T-helper 22 cell (primary cell): Measurements from ENCODE around the gene UBE2E2.
"Not testable (repeated sequence)": the region's sequence is repeated elsewhere in the genome, so short reads cannot be mapped to it uniquely, and the experiment has no call there.

ENCODE experiments used
- DNase-seq: peaks from one replicate; pipeline ENCODE4 v3.0.0-alpha.2; 2020; ENCODE audit warnings: low read depth

UBE2E2 gene

DNA sequence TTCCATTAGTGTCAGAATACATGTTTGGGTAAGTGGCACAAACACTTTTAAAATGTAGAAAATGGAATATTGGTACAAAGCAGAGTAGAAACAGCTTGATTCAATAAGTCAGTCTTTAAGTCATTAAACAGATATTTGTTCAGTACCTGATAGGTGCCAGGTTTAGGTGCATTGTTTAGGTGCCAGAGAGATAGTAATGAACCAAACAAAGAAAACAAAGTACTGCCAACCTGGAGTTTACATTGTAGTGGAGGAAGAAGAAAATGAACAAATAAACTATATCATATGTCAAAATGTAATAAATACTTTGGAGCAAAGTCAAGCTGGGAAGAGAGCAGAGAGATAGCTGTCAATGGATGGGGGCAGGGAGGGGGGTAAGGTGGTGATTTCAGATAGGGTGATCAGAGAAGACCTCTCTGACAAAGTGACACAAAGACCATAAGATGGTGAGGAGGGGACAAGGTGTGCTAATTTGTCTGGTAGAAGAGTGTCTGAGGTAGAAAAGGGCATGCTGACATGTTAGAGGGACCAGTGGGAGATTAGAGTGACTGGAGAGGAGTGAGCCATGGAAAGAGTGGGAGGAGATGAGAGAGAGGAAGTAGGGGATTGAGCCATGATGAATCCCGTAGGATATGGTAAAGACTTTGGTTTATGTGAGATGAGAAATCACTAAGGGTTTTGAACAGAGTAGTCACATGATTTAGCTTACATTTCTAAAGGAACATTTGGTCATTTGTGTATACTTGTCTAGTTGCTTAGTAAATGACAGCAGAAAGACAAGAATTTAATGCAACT lies 128.2 kb downstream of the UBE2E2 start:
- no peak for DNase-seq

DNA sequence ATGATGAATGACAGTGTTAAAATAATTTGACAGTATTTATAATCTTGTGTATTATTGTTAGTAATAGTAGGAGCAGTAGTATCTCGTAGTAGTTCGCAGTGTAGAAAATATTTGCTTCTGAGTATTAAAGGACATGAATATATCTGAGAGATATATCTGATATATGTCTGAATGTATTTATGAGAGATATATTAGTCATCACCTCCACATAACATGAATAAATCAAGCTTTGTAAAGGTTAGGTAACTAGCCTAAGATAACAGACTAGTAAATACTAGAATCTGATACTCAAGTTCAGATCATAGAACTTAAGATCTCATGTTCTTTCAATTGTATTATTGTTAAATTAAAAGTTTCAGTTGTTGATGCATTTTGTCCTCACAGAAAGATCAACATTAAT lies 130.5 kb downstream of the UBE2E2 start:
- no peak for DNase-seq

DNA sequence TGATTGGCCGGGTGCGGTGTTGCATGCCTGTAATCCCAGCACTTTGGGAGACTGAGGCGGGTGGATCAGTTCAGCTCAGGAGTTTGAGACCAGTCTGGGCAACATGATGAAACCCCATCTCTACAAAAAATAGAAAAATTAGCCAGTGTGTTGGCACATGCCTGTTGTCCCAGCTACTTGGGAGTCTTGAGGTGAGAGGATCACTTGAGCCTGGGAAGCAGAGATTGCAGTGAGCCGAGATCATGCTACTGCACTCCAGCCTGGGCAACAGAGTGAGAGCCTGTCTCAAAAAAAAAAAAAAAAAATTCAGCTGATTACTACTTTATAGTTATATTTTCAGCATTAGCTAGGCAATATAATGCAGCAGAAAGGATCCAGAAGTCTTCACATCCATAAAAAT lies 133.7 kb downstream of the UBE2E2 start:
- not testable (repeated sequence) for DNase-seq

DNA sequence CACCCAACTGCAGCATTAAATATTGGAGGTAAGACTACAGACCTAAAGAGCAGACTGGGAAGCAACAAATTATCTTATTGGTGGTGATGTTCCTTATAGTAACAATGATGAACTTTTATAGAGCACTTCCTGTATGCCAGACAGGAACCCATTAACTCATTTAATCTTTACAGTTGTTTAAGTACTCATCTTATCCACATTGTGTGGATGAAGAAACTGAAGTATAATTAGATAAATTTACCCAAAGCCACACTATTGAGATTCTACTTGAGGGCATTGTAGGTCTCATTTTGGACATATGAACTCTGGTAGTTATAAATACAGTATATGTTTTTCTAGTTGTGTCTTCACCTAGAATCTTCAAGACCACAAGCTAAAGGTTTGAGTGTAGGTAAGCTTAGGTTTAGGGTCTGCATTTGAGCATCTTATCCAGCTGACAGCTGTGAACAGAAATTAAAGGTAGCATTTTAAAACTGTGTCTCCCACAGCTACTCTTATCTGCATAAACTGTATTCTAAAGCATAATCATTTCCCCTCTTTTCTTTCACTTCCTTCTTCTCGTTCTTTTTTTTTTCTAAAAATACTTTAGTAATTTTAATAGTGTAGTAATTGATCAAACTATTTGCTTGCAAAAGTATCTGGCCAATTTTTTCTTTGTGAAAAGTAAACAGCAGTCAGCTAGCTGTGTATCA lies 138.2 kb downstream of the UBE2E2 start:
- no peak for DNase-seq

DNA sequence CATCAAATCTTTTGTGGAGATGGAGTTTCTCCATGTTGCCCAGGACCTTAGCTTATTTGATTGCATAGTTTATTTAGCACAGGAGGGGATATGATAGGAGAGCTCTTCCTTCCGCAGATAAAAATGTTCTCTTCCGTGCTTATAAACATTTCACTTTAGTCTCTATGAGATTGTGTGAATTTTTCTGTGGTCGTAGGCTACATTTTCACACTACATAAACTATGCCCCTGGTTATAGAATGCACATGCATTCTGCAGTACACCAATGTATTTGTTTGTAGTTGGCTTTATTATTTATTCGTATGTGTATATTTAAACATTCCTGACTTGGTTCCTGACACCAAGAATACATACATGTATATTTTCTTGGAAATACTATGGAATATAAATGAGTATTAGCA lies 139.2 kb downstream of the UBE2E2 start:
- no peak for DNase-seq

DNA sequence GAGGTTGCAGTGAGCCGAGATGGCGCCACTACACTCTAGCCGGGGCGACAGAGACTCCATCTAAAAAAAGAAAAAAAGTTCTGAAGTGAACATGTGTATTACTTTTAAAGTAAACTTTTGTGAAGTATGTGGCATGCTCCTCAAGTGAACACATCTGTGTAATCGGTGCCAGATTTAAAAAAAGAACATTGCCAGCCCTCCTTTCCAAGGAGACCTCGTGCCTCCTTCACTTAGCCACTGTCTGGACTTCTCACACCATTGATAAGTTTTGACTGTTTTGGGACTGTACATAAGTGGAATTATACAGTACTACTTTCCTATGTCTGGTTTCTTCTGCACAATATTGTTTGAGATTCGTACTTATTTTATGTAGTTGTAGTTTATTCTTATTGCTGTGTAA lies 140.4 kb downstream of the UBE2E2 start:
- no peak for DNase-seq

DNA sequence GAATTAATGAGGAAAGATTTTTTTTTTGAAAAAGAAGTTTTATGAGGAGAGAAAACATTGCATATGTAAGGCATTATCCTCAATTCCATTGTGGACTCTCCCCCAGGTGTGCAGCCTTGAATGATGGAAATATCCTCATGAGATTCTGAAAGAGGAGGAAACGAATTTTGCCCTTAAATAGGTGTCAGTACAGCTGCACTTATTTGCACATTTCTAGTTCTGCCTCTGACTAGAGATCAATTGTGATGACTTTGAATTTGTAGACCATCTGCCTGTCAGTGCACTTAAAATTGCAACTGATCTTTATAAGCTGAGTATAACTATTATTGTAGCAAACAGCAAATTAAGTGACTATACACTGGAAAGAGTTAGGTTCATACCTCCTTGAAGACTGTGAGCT lies 141.8 kb downstream of the UBE2E2 start:
- DNase-seq, result no peak

DNA sequence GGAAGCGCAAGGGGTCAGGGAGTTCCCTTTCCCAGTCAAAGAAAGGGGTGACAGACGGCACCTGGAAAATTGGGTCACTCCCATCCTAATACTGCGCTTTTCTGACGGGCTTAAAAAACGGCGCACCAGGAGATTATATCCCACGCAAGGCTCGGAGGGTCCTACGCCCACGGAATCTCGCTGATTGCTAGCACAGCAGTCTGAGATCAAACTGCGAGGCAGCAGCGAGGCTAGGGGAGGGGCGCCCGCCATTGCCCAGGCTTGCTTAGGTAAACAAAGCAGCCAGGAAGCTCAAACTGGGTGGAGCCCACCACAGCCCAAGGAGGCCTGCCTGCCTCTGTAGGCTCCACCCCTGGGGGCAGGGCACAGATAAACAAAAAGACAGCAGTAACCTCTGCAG lies 146.3 kb downstream of the UBE2E2 start:
- not testable (repeated sequence) for DNase-seq

DNA sequence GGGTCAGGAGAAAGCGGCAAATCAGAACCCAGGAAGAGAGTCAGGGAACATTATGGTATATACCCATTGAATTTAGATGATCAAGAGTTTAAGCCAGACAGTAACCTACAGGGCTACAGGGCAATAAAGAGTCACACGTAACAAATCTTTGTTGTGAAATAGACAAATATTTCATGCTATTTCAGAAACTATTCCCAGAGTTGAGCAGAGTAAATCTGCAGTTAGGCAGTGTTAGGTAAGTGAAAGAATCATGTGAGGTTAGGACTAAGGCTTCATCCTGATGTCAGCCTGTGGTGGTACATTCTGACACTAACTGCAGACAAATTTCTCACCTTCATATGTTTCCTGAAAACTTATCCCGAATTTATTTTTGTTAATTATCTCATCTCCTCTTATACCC lies 153.0 kb downstream of the UBE2E2 start:
- DNase-seq, result no peak

DNA sequence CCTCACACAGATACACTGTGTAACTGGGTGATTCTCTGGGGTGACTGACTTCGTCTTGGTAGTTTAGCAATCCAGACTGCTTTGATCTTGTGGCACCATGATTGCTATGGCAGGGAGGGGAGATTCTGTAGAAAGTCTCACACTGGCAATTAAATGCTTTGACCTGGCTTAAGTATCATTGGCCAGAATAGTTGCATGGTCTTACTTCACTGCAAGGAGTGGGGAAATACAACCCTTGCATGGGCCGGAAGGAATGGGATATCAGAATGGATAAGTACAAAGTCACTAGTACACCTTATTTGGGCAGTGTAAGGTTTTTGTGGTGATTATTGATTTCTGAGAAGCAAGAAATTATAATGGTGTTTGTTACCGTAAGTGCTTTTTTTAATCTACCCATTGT lies 153.8 kb downstream of the UBE2E2 start:
- DNase-seq, result no peak

DNA sequence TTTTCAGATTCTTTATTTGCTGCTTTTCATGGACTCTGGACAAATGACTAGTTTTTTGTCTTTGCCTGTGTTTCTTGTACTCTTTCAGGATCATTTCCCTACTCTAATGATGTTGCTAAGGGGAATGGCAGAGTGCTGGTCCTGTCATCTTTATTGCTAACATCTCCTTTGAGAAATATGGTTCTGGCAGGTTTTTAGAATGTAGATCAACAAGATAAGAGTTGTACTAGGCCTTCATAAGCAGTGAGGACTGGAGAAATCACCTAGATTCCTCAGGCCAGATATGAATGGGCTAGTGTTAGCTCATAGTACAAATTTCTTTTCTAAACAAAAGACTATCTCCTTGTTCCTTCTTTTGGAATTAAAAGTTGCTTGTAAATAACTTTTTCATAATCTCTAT lies 156.0 kb downstream of the UBE2E2 start:
- no peak for DNase-seq

DNA sequence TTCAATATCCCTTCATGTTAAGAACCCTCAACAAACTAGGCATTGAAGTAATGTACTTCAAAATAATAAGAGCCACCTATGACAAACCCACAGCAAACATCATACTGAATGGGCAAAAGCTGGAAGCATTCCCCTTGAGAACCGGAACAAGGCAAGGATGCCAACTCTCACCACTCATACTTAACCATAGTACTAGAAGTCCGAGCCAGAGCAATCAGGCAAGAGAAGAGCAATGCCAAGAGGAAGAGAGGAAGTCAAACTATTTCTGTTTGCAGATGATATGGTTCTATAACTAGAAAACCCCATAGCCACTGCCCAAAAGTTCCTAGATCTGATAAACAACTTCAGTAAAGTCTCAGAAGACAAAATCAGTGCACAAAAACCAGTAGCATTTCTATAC lies 161.9 kb downstream of the UBE2E2 start:
- no peak for DNase-seq

DNA sequence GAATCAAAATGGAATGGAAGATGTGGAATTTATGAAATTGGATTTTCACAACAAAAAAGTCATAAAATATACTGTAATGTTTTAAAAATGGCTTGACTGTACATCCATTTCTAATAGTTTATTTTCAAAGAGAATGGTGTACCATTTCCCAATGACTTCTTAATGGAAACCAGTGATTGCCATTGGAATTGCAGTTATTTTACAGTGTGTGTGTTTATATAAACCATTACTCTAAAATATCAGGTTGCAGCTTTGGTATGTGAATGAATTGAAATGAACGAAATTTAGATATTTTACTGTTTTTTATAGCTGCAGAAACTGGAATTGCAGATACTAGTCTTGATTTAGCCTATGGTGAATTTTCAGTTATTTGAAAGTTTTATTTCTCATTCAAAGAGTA lies 165.6 kb downstream of the UBE2E2 start:
- no peak for DNase-seq

DNA sequence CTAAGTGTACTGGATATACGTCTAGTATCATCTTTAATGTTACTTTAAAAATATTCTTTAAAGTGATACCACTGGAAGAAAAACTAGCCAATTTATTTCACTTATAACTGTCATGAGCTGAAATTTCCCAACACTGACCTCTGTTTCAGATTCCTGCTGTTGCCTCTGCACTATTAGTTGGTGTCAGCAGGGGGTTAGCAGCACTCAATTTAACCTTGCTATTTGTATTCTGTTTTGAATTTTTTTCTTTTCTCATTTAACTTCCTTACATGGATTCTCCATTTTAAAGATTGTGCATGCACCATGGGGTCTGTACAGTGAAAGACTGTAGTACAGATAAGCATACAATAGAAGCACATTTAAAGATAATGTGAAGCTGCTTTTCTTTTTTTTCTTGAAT lies 169.2 kb downstream of the UBE2E2 start:
- no peak for DNase-seq

DNA sequence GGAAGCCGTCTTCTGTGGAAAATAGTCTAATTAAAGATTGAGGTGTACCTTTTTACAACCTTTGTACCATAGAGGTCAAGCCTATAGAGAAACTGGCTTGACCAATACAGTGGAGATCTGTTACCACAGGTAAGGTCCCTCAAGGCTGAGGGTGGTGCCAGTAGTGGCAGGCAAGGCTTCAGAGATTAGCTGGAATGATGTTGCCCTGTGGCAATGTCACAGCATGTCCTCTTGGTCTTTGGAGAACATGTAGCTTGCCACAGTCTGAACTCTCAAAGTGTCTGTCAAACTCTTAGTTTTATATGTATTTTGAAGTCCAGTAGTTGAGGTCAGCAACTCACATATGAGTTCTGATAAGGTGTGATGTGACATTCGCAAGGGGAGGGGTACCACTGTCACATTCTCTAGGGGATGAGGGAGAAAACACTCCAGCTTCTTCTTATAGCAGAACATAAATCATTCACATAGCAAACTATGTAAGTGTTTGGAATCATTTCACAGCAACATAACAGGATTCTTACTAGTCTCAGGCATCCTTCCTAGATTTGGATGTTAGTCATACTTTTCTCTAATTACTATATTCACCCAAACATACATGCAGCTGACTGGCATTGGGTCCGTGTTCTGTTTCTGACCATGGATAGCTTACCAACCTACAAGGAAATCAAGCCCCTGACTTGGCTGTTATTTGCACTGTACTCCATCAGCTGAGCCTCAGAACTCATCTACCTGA lies 173.6 kb downstream of the UBE2E2 start:
- no peak for DNase-seq

DNA sequence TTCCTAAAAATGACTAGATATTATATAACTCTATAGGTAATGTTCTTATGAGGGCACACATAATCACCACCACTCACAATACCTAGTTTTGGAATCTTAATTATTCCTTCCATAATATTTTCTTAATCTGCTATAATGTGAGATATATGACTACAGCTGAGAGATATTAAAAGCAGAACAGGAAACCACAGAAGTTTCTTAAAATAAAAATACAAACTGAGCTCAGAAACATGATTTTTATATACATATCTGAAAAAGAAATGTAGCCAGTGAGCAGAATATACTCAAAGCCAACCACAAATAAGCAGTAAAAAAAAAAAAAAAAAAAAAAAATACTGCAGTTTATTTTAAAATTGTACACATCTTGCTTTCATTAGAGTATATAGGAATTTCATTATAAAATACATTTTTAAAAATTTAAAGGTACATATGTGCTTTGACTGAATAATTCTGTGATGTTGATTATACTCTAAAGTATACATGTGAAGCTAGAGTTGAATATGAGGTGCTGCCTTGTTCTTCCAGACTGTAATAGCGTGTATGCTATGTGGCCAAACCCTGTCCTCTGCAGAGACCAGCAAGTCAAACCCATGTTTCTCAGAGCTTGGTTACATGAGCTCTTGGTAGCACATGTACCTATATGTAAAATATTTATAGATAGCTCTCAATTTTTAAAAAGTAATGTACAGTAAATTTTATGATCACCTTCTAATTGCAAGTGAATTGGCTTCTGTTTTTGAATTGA lies 175.0 kb downstream of the UBE2E2 start:
- DNase-seq, result no peak

DNA sequence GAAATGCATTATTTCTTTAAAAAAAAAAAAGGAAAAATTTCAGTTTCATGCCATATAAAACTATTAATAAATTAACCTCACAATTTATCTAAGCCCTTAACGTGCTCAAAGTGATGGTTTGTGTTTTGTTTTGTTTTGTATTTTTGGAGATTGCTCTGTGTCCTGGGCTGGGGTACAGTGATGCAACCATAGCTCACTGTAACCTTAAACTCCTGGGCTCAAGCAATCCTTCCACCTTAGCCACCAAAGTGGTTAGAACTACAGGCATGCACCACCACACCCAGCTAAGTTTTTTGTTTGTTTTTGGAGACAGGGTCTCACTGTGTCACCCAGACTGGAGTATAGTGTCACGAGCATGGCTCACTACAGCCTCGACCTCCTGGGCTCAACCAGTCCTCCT lies 180.7 kb downstream of the UBE2E2 start:
- no peak for DNase-seq

DNA sequence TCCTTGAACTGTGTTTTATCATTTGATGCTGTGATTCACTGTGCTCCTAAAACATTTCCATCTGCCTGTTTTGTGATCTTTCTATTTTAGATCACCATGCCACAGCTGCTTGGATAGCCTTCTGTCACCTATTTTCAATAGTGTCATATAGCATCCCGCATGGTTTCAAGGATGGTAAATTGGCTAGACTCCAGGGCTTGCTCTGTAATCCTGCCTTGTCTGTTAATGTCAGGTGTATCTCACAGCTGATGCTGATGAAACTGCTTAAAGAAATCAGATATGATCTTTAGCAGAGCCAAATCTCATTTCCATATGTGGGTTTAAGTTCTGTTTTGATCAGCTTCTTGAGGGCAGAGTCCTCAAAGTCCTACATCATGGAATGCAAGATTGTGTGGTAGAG lies 182.2 kb downstream of the UBE2E2 start:
- DNase-seq, result no peak

DNA sequence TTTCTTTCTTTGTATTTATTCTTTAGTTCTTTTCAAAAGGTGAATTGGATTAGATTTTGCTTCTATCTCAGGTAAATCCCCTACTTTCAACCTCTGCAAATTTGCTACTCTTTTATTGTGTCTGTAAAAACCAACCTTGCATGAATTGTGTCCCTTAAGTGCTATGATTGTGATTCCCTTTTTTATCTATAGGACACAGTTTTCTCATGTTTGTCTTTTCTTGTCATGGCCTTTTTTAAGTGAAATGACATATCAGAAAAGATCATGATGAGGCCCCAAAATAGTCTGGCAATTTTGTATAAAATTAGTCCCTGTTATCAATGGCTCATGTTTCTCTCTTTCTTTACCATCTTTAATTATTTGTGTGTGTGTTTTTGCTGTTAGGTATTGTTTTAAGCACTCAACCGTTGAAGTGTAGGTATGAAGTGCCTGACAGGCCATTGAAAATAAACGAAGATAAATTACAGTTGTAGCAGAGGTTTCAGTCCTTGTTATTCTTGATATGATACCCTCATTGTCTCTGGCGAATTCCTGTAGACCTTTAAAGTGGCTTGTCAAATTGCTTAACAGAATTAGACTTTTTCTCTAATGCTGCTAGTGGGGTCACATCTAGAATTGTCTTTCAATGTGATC lies 184.3 kb downstream of the UBE2E2 start:
- no peak for DNase-seq

DNA sequence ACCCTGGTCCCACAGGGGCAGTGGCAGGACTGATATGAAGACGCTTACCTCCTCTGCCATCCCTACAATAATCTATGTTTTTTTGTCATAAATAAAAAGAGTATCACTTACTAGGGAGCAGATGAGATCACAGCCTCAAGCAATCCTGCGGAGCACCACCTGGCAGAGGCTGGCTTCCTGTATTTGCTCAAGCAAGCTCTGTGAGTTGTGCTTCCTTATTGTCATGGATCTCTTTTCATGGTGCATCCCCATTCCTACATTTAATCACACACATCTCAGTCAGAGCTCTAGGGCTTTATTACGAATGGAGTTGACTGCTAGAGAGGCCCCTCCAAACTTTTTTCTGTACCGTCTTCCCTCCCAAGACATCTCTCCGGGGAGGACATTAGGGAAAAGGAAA lies 186.0 kb downstream of the UBE2E2 start:
- no peak for DNase-seq

DNA sequence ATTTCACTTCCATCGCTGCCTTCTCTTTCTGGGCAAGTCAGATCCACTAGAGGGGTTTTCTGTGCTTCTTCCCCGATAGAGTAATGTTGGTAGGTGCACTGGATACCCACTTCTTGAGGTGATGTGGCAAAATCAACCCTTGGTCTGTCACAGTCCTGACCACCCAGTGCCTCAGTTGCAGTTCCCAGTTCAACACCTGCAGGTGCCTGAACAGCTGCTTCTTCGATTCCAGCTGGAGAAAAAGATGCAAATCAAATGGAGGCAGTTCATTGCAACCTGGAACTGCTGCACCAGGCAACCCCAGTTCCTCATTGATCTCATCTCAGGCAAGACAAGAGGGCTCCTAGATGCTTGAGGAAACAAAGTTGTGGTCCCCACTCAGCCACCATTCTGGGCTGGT lies 186.6 kb downstream of the UBE2E2 start:
- DNase-seq, result no peak

DNA sequence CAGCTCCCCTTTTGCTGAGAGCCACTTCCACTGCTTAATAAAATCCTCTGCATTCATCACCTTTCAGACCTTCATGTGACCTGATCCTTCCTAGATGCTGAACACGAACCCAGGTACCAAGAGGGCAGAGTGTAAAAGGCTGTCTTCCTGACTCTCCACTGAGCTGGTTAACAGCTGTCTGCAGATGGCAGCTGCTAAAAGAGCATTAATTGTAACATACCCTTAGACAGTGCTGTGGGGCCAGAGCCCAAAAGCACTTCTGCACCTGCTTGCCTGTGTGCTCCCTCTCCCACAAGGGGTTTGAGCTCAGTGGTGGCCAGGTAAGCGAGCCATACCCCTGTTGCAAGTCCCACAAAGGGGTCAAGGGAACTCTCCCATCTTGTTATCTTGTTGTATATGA lies 187.3 kb downstream of the UBE2E2 start:
- no peak for DNase-seq
